GM10266 (cell line): ENCODE data around the gene TEAD2.

ENCODE experiments used
- DNase-seq: peaks from one replicate; pipeline ENCODE4 v3.0.0; 2012; ENCODE audit errors: extremely low spot score
- TF ChIP-seq, protein P1 (sequence below): IDR thresholded peaks from 2 replicates; pipeline ENCODE4 v1.5.1; 2012; ENCODE audit warnings: mild to moderate bottlenecking, low read depth; ENCODE audit not compliant: control insufficient read depth, insufficient read depth; ENCODE audit errors: missing control alignments

Gene TEAD2

DNA sequence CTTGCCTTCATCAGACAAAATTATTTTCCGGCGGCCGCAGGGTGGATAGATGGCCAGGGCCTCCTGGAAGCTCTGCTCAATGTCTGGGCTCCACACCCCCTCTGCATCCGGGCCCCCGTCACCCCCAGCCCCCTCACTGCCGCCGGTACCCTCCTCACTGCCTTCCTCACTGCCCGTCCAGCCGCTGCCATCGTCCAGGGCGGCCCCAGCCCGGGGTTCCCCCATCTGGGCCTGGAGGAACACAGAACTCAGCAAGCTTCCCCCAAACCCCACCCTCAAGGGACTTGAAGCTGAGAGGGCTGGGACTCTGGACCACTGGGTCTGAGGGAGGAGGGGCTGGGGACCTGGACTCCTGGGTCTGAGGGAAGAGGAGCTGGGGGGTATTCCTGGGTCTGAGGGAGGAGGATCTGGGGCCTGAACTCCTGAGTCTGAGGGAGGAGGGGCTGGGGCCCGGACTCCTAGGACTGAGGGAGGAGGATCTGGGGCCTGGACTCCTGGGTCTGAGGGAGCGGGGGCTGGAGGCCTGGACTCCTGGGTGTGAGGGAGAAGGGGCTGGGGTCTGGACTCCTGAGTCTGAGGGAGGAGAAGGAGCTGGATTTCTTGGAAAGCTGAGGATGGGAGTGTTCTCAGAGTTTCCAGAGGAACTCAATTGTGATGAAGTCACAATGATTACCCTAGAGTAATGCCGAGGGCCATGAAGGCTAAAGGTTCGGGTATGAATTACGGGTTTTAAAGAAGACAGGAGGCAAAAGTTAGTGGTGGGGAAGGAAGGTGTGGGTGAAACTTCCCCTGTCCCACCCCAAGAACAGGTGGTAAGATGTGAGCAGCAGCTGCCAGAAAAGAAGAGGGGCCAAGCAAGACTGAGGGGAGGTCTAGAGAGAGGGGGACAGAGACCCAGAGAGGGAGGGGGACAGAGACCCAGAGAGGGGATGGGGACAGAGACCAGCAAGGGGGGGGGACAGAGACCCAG lies 2.1 kb downstream of the TEAD2 start:
- DNase-seq: no peak
- TF ChIP-seq, protein P1, sequence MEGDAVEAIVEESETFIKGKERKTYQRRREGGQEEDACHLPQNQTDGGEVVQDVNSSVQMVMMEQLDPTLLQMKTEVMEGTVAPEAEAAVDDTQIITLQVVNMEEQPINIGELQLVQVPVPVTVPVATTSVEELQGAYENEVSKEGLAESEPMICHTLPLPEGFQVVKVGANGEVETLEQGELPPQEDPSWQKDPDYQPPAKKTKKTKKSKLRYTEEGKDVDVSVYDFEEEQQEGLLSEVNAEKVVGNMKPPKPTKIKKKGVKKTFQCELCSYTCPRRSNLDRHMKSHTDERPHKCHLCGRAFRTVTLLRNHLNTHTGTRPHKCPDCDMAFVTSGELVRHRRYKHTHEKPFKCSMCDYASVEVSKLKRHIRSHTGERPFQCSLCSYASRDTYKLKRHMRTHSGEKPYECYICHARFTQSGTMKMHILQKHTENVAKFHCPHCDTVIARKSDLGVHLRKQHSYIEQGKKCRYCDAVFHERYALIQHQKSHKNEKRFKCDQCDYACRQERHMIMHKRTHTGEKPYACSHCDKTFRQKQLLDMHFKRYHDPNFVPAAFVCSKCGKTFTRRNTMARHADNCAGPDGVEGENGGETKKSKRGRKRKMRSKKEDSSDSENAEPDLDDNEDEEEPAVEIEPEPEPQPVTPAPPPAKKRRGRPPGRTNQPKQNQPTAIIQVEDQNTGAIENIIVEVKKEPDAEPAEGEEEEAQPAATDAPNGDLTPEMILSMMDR: no peak

DNA sequence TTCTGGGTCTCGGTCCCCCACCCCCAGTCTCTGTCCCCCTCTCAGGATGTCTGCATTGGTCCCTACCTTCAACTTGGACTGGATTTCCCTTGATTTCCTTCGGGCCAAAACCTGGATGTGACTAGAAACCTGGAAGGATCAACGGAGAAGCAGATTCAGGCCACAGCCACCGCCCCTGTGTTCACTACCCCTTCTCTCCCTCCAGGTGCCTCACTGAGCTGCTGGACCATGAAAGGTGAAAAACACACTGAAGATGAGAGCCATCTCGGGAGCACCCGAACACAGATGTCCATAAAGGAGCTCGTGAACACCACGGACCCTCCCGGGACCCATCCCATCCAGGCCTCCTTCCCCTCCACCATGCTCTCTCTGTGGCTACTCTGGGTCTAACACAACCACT lies 5.0 kb downstream of the TEAD2 start:
- TF ChIP-seq, protein P1: no peak
- DNase-seq: no peak

DNA sequence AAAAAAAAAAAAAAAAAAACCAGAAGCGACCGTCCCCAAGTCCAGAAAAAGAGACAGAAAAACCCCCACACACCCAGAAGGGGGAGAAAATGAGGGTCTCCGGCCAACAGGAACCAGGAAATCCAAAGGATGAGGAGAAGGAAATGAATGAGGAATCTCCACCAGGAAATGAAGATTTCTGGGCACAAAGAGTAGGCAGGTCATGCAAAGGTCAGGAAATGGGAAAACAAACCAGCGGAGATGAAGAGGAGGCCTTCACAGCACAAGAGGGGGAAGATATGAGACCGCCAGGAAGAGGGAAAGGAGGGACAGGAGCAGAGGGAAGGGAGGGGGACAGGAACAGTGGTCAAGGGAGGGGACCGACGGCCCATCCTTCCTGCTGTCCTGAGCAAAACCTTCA lies 5.8 kb downstream of the TEAD2 start:
- DNase-seq: no peak

DNA sequence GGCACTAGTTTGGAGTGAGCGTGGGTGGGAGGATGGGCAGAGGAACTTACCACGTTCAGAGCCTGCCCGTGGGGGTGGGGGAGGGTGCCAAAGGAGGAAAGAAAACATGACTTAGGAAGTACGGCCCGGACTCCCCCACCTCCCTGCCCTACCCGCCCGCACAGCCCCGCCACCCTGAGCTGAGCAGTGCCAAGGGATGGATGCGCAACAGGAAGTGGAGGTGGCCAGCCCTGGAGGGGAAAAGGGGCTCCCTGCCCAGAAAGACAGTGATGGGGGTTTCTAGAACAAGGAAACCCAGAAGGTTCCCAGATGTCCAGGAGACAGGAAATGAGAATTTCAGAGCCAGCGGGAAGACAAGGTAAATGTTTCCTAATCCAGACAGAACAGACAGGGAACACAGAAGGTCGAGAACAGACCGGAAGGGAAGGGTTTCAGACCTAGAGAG lies 6.3 kb downstream of the TEAD2 start:
- TF ChIP-seq, protein P1: no peak
- no peak for DNase-seq

More for the DNA sequence above, 5.8 kb downstream of the TEAD2 start:
- TF ChIP-seq, protein P1: no peak

DNA sequence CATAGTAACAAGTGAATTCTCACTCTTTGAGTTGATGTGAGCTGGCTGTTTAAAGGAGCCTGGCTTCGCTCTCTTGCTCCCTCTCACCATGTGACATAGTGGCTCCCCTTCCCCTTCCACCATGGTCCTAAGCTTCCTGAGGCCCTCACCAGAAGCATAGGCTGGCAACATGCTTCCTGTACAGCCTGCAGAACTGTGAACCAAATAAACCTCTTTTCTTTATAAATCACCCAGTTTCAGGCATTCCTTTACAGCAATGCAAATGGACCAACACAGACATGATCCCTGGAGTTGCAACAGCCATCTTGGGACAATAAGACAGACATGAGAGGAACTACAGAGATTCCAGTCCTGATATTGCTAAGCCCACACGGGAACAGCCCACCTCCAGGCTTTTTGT lies 12.6 kb downstream of the TEAD2 start:
- TF ChIP-seq, protein P1: no peak

DNA sequence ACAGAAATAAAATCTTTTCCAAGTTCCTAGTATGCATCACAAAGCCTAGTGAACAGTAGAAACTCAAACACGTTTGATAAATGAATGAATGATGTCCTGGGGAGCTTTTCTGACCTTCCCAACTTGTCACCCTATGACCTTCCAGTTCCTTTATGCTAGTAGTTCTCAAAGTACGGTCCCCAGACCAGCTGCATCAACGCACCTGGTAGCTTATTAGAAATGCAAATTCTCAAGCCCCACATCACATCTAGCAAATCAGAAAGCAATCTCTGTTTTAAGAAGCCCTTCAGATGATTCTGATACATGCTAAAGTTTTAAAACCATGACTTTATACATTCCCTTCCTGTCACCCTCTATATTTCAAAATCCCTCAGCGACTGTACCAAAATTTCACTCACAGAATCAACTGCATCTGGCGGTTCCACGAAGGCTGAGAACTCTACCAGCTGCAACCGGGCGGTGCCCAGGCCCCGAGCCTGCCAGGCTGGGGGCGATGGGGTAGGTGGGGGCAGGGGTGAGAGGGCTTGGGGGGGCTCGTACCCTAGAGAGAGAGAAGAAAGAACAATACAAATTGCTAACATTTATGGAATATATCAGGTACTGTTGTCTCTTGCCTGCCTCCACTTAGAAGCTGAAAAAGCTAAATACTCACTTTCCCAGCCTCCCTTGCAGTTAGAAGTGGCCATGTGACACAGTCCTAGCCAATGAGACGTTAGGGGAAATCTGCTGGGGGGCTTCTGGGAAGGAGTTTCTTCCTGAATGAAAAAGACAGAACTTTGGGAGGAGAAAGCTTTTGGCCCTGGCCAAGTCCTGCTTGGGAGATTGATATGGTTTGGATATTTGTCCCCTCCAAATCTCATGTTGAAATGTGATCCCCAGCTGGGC lies 13.7 kb downstream of the TEAD2 start:
- TF ChIP-seq, protein P1: no peak
- DNase-seq: no peak

More for the DNA sequence above, 12.6 kb downstream of the TEAD2 start:
- no peak for DNase-seq
